T-helper 9 cell (primary cell): ENCODE results near the gene C4orf51.

Source experiments
- DNase-seq: peaks from one replicate; pipeline ENCODE4 v3.0.0-alpha.2; 2020

Gene C4orf51

DNA sequence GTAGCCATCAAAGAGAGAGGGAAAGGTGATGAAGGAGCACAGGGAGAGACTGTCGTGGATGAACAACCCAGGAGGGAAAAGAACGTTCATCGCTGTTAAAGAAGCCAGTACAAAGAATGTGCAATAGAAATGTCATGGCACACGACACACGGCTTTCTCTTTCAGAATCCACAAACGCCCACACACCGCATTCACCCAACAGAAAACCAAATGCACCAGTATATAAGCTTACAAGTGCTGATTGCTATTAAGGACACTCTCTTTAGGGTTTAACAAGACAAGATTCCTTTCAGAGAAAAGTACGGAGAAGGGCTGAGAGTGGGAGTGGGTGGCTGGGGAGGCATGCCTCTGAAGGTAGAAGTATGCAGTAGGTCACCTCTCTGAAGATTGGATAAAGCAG is 80.2 kb downstream of the C4orf51 start:
- no peak for DNase-seq

DNA sequence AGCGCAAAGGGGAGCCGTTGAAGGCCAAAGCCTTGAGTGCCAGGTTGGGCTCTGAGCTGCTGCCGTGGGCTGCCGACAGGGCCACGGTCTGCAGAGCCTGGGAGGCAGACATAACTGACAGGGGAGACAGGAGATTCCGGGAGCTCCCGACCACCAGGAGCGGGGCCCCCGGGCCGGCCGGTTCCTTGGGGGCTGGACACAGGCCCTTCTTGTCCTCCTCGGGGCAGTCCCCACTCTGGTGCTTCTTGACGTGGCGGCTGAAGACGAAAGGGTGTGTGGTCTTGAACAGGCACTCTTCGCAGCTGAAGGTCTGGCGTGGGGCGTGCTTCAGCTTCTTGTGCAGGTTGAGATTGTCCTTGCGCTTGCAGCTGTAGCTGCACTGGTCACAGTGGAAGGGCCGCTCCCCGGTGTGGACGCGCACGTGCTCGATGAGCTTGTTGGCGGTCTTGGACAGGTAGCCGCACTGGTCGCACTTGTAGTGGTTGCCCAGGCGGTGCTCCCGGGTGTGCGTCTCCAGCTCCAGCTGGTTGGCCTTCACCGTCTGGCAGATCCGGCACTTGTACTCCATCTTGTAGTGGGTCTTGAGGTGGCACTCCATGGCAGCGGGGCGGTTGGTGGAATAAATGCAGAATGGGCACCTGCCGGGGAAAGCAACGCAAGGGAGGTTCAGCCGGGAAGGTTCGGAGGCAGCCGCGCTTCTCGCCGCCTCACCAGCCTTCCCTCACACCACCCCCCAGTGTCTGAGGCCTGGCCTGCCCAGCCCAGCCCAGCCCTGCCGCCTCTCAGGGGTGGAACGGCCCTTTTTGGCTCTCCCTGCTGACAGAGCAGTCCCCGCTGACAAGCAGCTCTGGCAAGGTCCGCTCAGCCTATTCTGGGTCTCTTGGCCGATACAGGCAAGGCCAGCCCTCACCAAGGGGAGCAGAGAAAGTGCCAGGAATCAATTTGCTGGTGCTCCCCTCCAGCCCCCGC is 81.3 kb downstream of the C4orf51 start:
- no peak for DNase-seq

DNA sequence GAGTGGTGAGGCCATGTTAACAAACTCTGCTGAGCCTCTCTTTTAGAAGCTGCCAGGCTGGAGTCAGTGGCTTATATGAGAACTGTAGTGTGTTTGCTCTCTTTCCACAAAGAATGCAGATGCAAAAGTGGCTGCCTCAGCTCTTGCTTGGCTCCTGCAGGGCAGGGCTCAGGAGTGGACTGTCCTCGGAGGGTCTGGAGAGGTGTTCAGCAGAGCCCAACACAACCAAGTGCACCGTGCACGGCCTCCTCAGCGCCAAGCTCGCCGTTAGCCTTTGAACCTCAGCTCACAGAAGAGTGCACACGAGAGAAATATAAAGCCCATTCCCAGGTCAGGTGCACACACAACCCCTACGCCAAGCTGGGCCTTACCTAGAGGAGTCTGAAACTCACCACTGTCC is 82.8 kb downstream of the C4orf51 start:
- no peak for DNase-seq

DNA sequence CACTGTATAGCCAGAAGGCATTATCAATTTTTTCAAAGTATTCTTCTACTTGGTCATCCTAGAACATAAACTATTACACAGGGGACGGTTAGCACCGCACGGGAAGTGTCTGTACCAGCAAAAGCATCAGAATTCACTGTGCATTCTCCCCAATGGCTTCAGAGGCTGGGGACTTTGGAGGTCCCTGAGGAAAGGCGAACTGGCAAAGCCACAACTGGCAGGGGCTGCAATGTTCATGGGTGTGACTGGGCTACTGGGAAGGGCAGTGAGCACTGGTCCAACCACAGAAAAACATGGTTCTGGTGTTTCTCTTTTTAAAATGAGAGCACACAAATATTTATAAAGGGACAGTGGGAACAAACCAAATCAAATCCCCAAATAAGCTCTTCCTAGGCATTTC is 83.5 kb downstream of the C4orf51 start:
- no peak for DNase-seq

DNA sequence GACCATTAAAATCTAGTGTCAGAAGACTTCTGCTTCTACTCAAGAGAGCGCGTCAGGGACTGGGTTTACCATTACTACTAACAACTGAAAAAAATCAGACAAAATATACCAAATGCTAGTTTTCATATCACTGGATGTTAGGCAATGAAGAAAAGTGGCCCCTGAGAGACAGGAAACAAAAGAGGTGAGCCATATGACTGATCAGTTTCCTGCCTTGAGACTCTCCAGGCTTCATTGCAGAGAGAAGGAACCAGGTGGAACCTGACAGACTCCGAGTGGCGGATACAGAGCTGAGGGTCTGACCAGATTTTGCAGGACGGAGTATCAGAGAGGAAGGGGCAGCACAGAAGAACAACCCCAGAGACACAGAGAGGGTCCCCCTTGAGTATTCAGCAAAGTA is 86.3 kb downstream of the C4orf51 start:
- DNase-seq: no peak

DNA sequence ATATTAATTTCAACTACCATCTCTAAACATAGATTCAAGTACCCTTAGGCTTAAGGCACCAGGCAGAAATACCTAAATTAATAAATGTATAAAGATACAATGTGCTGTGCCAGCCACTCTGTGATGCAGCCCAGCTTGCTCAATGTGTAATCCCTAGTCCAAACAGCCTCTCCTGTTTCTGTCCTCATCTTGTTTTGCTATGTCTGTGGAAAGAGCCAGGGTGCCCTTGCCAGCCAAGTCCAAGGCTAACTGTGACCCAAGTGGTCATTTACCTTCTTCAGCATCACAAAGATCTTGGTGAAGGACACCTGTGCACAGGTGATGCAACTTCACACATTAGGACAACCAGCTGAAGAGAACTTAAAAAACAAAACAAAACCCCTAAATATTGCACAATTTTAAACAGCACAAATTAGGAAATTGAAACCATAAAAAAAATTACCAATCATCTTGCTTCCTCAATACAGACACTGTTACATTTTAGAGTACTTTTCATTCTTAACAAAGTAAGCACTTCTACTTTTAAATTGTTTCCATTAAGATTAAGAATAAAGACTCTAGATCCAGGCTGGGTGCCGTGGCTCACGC is 89.6 kb downstream of the C4orf51 start:
- DNase-seq: no peak

DNA sequence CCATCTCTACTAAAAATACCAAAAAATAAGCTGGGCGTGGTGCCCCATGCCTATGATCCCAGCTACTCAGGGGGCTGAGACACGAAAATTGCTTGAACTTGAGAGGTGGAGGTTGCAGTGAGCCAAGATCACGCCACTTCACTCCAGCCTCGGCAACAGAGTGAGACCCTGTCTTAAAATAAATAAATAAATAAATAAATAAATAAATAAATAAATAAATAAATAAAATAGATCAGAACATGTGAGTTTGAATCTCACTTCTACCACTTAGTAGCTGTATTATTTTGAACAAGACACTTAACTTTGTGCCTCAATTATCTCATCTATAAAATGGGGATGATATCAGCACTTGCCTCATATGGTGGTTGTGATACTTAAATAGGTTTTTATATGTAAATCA is 90.2 kb downstream of the C4orf51 start:
- DNase-seq: no peak

DNA sequence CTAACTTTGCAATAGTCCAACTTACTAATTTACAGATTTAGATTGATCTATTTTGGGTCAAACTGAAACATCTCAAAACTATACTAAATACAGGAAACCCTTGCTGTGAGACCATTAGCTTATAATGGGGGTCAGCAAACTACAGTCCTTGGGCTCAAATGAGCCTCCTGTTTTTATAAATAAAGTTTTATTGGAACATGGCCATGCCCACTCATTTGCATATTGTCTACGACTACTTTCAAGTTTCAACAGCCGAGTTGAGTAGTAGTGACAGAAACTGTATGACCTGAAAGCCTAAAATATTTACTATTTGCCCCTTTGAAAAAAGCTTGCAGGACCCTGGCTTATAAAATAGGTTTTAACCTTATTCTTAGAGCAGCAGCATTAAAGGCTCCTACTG is 92.4 kb downstream of the C4orf51 start:
- DNase-seq: no peak

DNA sequence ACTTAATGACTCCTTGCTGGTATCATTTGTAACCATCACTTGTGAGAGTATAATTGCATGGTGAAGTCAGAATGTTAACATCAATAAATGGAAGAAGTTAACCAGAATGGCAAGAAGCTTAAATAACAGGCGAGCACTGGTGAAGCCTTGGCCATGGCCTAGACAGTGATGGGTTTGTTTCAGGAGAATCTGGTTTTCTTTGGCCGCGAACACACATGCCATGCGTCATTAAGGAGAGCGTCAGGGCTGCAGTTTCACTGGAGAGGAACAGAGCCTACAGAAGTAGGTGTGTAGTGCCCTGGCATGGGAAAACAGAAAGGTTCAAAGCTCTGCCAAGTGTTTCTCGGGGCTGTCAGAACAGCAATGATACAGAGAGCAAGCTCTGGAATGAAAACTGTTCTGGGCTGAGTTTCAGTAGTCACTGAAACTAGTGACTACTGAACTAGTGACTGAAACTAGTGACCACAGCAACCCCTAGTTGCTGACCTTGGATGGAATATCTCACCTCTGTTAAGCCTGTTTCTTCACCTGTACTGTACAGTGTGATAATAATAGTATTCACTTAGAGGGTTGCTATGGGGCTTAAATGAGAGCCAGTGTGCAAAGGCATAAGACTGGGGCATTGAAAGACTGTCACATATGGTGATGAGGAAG is 93.8 kb downstream of the C4orf51 start:
- no peak for DNase-seq

DNA sequence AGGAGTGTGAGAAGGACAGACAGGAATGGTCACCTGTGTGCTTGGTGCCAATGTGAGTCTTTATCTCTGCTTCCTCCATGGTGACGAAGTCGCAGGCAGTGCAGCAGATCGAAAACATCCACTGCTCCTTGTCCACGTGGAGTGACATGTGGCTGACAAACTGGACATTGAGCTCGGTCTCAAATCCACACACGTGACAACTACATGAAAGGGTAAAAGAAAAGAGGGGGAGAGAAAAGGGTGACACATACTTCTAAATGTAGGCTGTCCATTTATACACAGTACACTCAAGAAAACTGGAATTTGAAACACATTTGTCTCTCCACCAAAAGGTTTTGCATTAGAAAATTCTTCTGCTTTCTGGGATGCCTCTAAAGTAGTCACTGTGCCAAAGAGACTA is 94.5 kb downstream of the C4orf51 start:
- DNase-seq: no peak

DNA sequence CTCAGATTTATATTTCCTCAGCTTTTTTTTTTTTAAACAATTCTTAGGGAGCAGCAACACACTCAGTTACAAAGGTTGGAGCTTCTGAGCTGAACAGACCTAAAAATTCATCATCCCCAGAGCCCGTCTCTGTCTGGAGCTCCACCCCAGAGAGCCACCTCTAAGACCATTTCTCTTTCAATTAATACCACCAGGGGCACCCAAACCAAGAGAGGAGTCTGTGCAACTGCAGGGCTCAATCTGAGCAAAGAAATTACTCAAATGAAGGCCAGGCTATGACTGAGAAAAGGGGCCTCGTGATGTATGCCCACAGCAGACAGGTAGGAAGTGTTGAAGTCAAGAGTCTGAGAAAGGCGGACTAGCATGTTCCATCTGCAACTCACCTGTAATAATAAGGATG is 95.5 kb downstream of the C4orf51 start:
- DNase-seq: no peak

DNA sequence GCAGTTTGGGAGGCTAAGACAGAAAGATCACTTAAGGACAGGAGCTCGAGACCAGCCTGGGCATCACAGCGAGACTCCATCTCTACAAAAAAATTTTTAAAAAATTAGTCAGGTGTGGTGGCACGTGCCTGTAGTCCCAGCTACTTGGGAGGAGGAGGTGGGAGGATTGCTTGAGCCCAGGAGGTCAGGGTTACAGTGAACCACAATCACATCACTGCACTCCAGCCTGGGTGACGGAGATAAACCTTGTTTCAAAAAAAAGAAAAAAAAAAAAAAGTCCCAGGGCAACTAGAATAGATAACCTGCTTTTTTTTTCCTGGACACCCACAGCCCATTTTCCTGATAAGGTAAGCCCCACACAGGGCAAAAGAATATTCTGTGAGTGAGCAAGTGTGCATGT is 96.3 kb downstream of the C4orf51 start:
- no peak for DNase-seq

DNA sequence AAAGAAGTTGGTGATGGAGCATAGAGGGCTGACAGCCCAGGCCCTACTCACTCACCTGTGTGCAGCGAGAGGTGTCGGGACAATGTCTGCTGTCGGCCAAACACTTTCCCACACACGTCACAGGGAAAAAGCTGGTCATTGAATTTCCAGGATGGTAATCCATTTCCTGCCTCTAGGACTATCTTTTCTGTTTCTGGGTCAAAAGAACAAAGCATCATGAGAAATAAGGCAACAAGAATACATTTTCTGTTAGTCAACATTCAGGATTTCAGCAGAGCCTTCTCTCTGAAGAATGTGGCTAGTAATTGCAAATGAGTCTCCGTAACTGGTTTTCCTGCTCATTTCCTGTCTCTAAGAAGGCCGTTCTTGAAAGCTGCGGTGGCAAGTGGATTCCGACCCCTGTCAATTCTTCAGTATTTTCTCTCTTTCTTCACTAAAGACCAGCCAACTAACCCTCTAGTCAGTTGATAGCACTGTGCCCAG is 99.4 kb downstream of the C4orf51 start:
- no peak for DNase-seq

DNA sequence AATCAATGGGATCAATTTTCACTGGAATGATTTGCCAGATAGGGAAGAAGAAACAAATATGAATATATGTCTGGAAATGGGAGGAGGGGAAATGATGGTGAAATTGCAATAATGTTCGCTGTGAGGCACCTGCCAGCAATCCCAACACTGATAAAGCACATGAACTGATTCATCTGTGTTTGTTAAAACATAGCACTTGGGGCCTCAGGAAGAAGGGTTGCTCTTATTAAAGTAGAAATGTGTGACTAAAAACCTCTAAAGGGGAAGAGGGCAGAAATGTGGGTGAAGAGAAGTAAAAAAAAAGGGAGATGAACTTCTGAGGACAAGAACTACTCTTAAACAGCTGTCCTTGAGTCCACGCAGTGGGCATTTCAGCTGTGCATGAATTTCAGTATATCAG is 101.4 kb downstream of the C4orf51 start:
- no peak for DNase-seq
